ENCODE measurements around the gene BIRC5.

DNA sequence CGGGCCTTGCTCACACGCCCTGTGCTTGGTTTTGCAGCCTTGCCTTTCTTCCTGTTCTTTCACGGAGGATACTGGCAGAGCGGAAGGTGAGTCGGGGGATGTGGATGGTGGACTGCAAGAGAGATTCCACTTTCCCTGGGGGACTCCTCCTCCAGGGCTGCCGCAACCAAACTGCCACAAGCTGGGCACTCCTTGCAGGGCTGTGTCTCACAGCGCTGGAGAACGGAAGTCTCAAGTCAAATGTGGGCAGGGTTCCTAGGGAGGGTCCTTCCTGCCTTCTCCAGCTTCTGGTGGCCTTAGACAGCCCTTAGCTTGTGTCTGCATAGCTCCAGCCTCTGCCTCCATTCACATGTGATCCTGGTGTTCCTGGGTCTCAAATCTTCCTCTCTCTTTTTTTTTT, 11.4 kb upstream of the BIRC5 start:
- TF ChIP-seq, protein P1, sequence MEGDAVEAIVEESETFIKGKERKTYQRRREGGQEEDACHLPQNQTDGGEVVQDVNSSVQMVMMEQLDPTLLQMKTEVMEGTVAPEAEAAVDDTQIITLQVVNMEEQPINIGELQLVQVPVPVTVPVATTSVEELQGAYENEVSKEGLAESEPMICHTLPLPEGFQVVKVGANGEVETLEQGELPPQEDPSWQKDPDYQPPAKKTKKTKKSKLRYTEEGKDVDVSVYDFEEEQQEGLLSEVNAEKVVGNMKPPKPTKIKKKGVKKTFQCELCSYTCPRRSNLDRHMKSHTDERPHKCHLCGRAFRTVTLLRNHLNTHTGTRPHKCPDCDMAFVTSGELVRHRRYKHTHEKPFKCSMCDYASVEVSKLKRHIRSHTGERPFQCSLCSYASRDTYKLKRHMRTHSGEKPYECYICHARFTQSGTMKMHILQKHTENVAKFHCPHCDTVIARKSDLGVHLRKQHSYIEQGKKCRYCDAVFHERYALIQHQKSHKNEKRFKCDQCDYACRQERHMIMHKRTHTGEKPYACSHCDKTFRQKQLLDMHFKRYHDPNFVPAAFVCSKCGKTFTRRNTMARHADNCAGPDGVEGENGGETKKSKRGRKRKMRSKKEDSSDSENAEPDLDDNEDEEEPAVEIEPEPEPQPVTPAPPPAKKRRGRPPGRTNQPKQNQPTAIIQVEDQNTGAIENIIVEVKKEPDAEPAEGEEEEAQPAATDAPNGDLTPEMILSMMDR (conservative IDR thresholded peaks at IDR 0.05; ENCODE audit: low read length) = no peak
- TF ChIP-seq EZH2phosphoT487 (IDR thresholded peaks at IDR 0.05; ENCODE audit: borderline replicate concordance) = no peak
